ENCODE results near the gene IQCH. TPM values are rescaled to one million over a fixed set of nuclear protein-coding genes. Genes with fewer than 3 reads are reported as not detected.

IQCH gene
- total and polyA plus RNA-seq, 12 donors, result 0.29 to 2.6 (median 1.2) TPM

DNA sequence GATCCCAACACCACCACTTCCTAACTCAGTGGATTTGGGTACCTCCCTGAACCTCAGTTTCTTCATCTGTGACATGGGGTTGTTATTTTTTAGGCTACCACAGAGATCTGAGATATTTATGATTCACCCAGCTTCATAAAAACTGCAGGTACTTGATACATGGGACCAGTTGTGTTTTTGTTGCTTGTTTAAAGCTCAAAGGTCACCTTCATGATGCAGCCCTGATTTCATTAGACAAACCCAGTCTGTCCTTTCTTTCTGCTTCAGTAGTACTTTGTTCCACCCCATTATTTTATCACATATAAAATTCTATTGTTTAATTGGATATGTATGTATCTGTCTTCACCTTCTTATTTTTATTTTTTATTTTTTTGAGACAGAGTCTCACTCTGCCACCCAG is 208.9 kb downstream of the IQCH start:
- Histone ChIP-seq H3K36me3 (no peaks in the 10 kb centered on the region), H3K9me3 (no peaks in the 10 kb centered on the region), H3K27ac (no peak overlapping the region), H3K4me1 (no peaks in the 10 kb centered on the region), H3K4me3 (no peak overlapping the region), H3K27me3 (no peaks in the 10 kb centered on the region)
- ATAC-seq, result no peak
- TF ChIP-seq, protein P1, sequence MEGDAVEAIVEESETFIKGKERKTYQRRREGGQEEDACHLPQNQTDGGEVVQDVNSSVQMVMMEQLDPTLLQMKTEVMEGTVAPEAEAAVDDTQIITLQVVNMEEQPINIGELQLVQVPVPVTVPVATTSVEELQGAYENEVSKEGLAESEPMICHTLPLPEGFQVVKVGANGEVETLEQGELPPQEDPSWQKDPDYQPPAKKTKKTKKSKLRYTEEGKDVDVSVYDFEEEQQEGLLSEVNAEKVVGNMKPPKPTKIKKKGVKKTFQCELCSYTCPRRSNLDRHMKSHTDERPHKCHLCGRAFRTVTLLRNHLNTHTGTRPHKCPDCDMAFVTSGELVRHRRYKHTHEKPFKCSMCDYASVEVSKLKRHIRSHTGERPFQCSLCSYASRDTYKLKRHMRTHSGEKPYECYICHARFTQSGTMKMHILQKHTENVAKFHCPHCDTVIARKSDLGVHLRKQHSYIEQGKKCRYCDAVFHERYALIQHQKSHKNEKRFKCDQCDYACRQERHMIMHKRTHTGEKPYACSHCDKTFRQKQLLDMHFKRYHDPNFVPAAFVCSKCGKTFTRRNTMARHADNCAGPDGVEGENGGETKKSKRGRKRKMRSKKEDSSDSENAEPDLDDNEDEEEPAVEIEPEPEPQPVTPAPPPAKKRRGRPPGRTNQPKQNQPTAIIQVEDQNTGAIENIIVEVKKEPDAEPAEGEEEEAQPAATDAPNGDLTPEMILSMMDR (IDR thresholded peaks at IDR 0.05), result no peak
- DNase-seq, result no peak
- intact Hi-C loops (cut with DNase I), result no loop called here

DNA sequence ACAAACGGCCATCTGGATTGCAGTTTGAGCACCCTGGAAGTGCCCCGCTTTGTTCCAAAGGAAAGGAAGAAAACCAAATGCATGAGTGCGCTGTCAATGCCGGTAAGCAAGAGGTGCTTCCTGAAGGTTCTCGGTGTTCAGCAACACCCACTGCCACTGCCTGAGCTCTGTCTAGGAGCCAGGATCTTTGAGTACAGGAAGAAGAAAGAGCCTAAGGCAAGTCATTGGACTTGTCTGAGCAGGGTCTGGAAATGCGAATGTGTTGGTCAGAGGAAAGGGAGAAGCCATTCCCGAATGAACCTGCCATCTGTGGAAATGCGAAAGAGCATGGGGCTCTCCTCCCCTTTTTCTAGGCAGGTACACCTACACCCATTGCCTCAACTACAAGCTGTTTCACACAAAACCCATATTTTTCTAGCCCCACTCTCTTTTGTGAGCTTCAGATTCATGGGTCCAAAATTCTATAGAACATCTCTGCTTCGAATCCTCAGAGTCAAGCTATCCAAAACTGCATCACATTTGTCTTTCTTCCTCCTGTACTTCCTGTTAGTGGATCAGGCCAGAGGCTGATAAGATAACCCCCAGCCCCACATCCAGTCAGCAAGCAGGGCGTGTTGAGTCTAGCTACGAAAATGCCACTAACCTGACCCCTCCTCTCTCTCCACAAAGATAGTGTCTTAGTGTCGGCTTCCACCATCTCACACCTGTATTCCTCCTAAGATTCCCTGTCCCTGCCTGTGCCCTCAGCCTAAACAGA is 210.8 kb downstream of the IQCH start:
- no peaks in the 10 kb centered on the region for H3K27me3 ChIP-seq
- H3K4me1 ChIP-seq, result no peaks in the 10 kb centered on the region
- WGBS, 2 donors, result 91 to 92% methylated on average over 12 of the region's 12 CpGs
- H3K4me3 ChIP-seq, result no peak overlapping the region
- TF ChIP-seq, protein P1 (IDR thresholded peaks at IDR 0.05), result no peak
- no peak for ATAC-seq
- no peaks in the 10 kb centered on the region for H3K36me3 ChIP-seq
- H3K9me3 ChIP-seq, result no peaks in the 10 kb centered on the region
- H3K27ac ChIP-seq, result no peak overlapping the region
- DNase-seq, result no peak
- intact Hi-C loops (cut with DNase I), result no loop called here

DNA sequence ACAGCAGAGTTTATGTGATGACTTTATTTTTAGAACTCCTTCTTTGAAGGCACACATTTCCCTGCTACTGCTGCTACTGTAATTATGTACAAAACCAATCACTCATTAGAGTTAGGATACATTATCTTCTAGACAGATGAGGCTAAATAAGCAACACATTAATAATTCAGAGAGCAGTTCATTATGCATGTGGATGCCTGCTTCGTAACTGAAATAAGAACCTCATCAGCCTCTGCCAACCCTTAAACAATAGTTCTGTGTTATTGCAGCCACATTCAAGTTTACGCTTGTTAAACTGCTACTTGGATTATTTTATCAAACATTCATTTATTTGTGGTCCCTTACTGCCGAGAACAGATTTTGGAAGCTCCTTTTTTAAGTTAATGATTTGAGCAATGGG is 213.8 kb downstream of the IQCH start:
- WGBS, 2 donors, result 87% methylated on average over 3 of the region's 3 CpGs
- TF ChIP-seq, protein P1 (IDR thresholded peaks at IDR 0.05), result no peak

DNA sequence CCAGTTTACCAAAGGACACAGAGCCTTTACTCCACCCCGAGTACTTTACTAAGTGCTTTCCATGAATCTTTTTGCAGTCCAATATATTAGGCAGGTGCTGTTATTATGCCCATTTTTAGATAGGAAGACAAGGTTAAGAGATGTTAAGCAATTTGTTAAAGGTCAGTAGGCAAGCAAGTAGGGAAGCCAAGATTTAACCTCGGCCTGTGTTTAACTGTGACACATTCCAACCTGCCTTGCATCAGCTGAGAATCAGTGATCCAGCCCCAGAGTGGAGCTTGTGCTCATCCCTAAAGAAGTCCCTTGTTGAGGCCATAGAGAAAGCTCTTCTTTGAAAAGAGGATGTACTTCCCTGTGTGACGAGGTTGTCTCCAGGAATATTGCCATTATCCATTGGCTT is 215.1 kb downstream of the IQCH start:
- Histone ChIP-seq H3K9me3 (no peaks in the 10 kb centered on the region), H3K4me1 (no peaks in the 10 kb centered on the region), H3K27me3 (no peaks in the 10 kb centered on the region), H3K4me3 (no peak overlapping the region), H3K27ac (no peak overlapping the region), H3K36me3 (no peaks in the 10 kb centered on the region)
- TF ChIP-seq, protein P1 (IDR thresholded peaks at IDR 0.05), result no peak
- no peak for ATAC-seq
- intact Hi-C loops (cut with DNase I), result no loop called here
- 75 to 96% methylated on average over 3 of the region's 3 CpGs for WGBS, 2 donors
- DNase-seq, result no peak

More for the DNA sequence above, 213.8 kb downstream of the IQCH start:
- no peaks in the 10 kb centered on the region for H3K27me3 ChIP-seq
- intact Hi-C loops (cut with DNase I), result no loop called here
- DNase-seq (no peak), ATAC-seq (no peak)
- H3K4me1 ChIP-seq, result no peaks in the 10 kb centered on the region
- H3K9me3 ChIP-seq, result no peaks in the 10 kb centered on the region
- H3K4me3 ChIP-seq, result no peak overlapping the region
- no peak overlapping the region for H3K27ac ChIP-seq
- H3K36me3 ChIP-seq, result no peaks in the 10 kb centered on the region
